HG03571 (cell line): ENCODE results near the gene DVL1.
"Not testable (repeated sequence)": the region's sequence is repeated elsewhere in the genome, so short reads cannot be mapped to it uniquely, and the experiment has no call there.

ENCODE experiments used
- ATAC-seq: cut with Tn5 transposase; IDR thresholded peaks from one replicate; pipeline ENCODE4 v1.9.1; 2021; ENCODE audit not compliant: unreplicated experiment

DVL1 gene

GRCh38 chr1:1349256-1350012 is at the start of gene DVL1:
Gene DVL1, minus strand, starts transcription at chr1:1349418. Its CDS starts 353 bp downstream, at chr1:1349065.
- ATAC-seq: peak; percentile 61

- peak; percentile 10 for ATAC-seq
Observed at GRCh38 chr1:1398677-1399186, 49.5 kb upstream of the DVL1 start.

GRCh38 chr1:1397839-1398523 is 48.8 kb upstream of the DVL1 start:
- no peak for ATAC-seq

- ATAC-seq: no peak
Observed at GRCh38 chr1:1395166-1395565, 45.9 kb upstream of the DVL1 start.

- ATAC-seq: no peak
Observed at GRCh38 chr1:1394116-1394515, 44.9 kb upstream of the DVL1 start.

- ATAC-seq: no peak
Observed at GRCh38 chr1:1393428-1393827, 44.2 kb upstream of the DVL1 start.

- ATAC-seq: no peak
Observed at GRCh38 chr1:1393014-1393413, 43.8 kb upstream of the DVL1 start.

- ATAC-seq: no peak
Observed at GRCh38 chr1:1391225-1391624, 42.0 kb upstream of the DVL1 start.

GRCh38 chr1:1390675-1391074 is 41.5 kb upstream of the DVL1 start:
- ATAC-seq: no peak

- no peak for ATAC-seq
Observed at GRCh38 chr1:1388078-1388472, 38.9 kb upstream of the DVL1 start.

- no peak for ATAC-seq
Observed at GRCh38 chr1:1387098-1388077, 38.2 kb upstream of the DVL1 start.

GRCh38 chr1:1385931-1386330 is 36.7 kb upstream of the DVL1 start:
- no peak for ATAC-seq

- ATAC-seq: not testable (repeated sequence)
Observed at GRCh38 chr1:1385339-1385738, 36.1 kb upstream of the DVL1 start.

GRCh38 chr1:1381294-1381693 is 32.1 kb upstream of the DVL1 start:
- no peak for ATAC-seq

- no peak for ATAC-seq
Observed at GRCh38 chr1:1380860-1381259, 31.6 kb upstream of the DVL1 start.

GRCh38 chr1:1377540-1378205 is 28.5 kb upstream of the DVL1 start:
- no peak for ATAC-seq

GRCh38 chr1:1376551-1377226 is 27.5 kb upstream of the DVL1 start:
- no peak for ATAC-seq

- ATAC-seq: peak; percentile 78
Observed at GRCh38 chr1:1374929-1375662, 25.9 kb upstream of the DVL1 start, which contains the start of gene AURKAIP1. Gene AURKAIP1, minus strand, starts transcription at chr1:1375207. Its CDS starts 451 bp downstream, at chr1:1374756.

- ATAC-seq: peak; percentile 1
Observed at GRCh38 chr1:1374589-1374928, 25.3 kb upstream of the DVL1 start.
